Urinary bladder (tissue), 4 donors: ENCODE measurements around the gene MTMR1. TPM values are rescaled to one million over a fixed set of nuclear protein-coding genes. Genes with fewer than 3 reads are reported as not detected.

ENCODE experiments used
- DNase-seq: peaks from one replicate; pipeline ENCODE4 v3.0.0-alpha.2; 2015; ENCODE audit errors: extremely low spot score
- H3K27ac ChIP-seq: one replicate; pipeline ENCODE4 v1.5.1; 2013; ENCODE audit warnings: low read depth, mild to moderate bottlenecking, moderate library complexity
- H3K36me3 ChIP-seq: one replicate; pipeline ENCODE4 v1.6.1; 2013; ENCODE audit warnings: mild to moderate bottlenecking, moderate library complexity; ENCODE audit not compliant: insufficient read depth
- H3K4me1 ChIP-seq: one replicate; pipeline ENCODE4 v1.6.1; 2013; ENCODE audit warnings: mild to moderate bottlenecking, moderate library complexity; ENCODE audit not compliant: insufficient read depth
- H3K4me3 ChIP-seq: one replicate; pipeline ENCODE4 v1.5.1; 2013; ENCODE audit warnings: low read depth, low read length
- WGBS: extraction: QIAGEN DNeasy Blood & Tissue Kit; methylation state at CpG from one replicate; pipeline ENCODE4 v1.1.7; 2013; 5-methylcytosine and 5-hydroxymethylcytosine counted together
- polyA plus RNA-seq: library from polyadenylated mRNA; stranded (reverse); fragments of 200-250 nt; gene quantifications from one replicate; pipeline ENCODE4 v1.2.3, GENCODE V29; 2013
- total RNA-seq: library from RNA; depleted of rRNA; stranded (reverse); fragments of >200 nt; gene quantifications from one replicate; pipeline ENCODE4 v1.2.3, GENCODE V29; 2014
- donor health status: healthy with polysubstance abuse.
- donor health status: healthy.

Gene MTMR1
- total and polyA plus RNA-seq, 2 donors: 9.8 to 25.5 TPM

DNA sequence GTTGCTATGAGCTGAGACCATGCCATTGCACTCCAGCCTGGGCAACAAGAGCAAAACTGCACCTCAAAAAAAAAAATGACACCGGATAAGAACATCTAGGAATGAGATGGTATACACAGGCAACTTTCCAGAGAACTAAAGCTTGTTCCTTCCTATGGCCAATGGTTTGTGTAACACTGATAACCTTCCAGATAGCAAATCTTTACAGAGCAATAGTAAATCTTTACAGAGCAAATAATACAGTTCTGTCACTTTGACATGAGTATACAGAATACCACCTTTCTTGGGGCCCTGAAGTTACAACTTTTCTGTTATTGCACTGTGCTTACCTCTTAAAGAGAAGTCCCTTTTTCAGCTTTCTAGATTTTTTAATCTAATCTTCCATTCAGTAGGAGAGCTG lies 113.6 kb downstream of the MTMR1 start:
- no peak for DNase-seq
- no peak overlapping the region for H3K4me3 ChIP-seq
- H3K4me1 ChIP-seq: no peaks in the 10 kb centered on the region
- H3K36me3 ChIP-seq: no peaks in the 10 kb centered on the region
- WGBS: 81% methylated on average over 1 of the region's 1 CpG
- no peak overlapping the region for H3K27ac ChIP-seq

DNA sequence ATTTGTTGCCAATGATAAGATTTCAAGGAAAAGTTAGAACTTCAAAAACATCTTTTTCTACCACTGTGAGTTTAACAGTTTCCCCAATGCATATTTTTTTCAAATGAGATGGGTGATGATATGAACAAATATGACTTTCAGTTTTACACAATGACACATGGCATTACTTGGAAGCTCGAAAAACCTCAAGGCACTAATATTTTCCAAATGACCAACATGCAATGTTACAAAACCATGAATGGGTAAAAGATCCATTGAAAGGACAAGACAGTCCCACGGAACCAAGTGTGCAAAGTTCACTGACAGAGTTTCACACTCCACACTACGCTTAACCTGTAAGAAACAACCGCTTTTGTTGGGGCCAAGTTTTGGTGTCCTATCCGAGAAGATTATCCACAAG lies 120.7 kb downstream of the MTMR1 start:
- whole genome bisulfite sequencing: 89% methylated on average over 5 of the region's 5 CpGs
- Histone ChIP-seq H3K4me1 (no peaks in the 10 kb centered on the region), H3K27ac (no peak overlapping the region)

More for the DNA sequence above, 120.7 kb downstream of the MTMR1 start:
- Histone ChIP-seq H3K4me3 (no peak overlapping the region), H3K36me3 (peaks cover 2% of the 10 kb centered on the region)
- no peak for DNase-seq

Other genes with a start within 250 kb of the MTMR1 start
- gene MTM1, start 124.8 kb upstream of the MTMR1 start, total RNA-seq: 18.5 TPM
- 9.7 TPM for gene MTM1, start 124.8 kb upstream of the MTMR1 start, polyA plus RNA-seq
- gene CD99L2, start 205.3 kb downstream of the MTMR1 start, total RNA-seq: 24.8 TPM
- gene CD99L2, start 205.3 kb downstream of the MTMR1 start, polyA plus RNA-seq: 54.4 TPM